Activated CD4-positive, alpha-beta T cell treated with anti-CD3 and anti-CD28 coated beads, Interleukin-2, amount 50 U/mL, for 24 hours (primary cell): ENCODE measurements around the gene CTTNBP2.

Experiments
- DNase-seq, 2 donors: peaks; one replicate each; pipeline ENCODE4 v3.0.0-alpha.2; 2020; ENCODE audit warnings: low read depth in 1 of 2, low spot score in 1 of 2

CTTNBP2 gene

DNA sequence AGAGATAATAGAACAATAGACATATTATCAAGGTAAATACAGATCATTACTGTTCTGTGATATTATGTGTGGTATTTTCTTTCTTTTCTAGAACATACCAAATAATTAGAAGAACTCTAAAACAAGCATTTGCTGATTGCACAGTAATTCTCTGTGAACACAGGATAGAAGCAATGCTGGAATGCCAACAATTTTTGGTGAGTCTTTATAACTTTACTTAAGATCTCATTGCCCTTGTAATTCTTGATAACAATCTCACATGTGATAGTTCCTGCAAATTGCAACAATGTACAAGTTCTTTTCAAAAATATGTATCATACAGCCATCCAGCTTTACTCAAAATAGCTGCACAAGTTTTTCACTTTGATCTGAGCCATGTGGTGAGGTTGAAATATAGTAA lies 207.9 kb downstream of the CTTNBP2 start:
- DNase-seq: no peak

DNA sequence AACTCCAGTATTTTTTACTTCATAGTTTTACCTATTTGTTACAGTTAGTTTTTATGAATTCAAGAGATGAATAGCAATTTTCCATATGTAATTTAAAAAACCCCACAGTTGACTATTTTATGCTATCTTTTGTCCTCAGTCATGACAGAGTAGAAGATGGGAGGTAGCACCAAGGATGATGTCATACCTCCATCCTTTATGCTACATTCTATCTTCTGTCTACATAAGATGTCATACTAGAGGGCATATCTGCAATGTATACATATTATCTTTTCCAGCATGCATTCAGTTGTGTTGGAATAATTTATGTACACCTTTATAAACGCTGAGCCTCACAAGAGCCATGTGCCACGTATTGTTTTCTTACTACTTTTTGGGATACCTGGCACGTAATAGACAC lies 209.2 kb downstream of the CTTNBP2 start:
- DNase-seq: no peak

GRCh38 chr7:117661328-117661727 lies 211.9 kb downstream of the CTTNBP2 start:
- DNase-seq: no peak
